22Rv1 (cell line): Measurements from ENCODE around the gene PPP3CA.

ENCODE experiments used
- CTCF ChIP-seq: fragments of 450-650 bp; IDR thresholded peaks from 2 replicates; pipeline ENCODE4 v1.5.1; 2017; ENCODE audit warnings: mild to moderate bottlenecking
- ZFX ChIP-seq: fragments of 450-650 bp; IDR thresholded peaks from 2 replicates; pipeline ENCODE4 v1.6.1; 2017; ENCODE audit warnings: antibody characterized with exemption, borderline replicate concordance

DNA sequence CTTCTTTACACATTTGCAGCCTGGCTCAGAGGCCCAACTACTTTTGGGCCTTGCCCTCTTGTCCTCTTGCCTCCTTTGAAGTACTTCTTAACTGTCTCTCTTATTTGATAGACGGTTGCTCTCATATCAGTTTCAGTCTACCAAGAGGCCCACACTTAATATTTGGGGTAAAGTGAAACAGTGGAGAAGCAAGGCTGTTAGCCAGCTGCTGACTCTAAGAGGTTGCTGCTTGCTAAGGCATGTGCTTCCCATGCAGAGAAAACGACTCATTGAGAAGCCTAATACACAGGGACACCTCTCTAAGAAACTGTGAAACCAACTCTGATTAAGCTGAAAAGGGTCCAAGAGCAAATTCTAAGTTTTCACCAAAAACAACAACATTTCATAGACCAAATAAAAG is 94.6 kb downstream of the PPP3CA start:
- no peak for TF ChIP-seq ZFX
- TF ChIP-seq CTCF = no peak
